ENCODE results near the gene RAB17.
A peak's percentile ranks its signal among the peaks of the same experiment; 100 is the strongest.
"Not testable (repeated sequence)": the region's sequence is repeated elsewhere in the genome, so short reads cannot be mapped to it uniquely, and the experiment has no call there.

RAB17 gene

DNA sequence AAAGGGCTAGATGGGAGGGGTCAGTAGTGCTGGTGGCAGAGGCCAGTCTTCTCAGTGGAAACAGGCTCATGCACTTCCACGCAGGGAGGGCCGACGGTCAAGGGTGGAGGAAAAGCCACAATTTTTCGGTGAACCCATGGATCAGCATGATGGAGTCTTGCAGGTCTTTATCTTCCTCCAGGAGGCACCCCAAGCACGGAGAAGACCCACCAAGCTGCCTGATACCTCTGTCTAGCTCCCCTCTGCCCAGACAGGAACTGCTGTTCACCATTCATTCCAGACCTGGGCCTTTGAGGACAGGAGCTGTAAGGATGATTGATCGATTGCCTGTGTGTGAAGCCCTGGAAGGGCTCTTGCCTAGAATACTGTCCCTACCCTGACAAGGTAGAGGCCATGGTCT lies 34.0 kb upstream of the RAB17 start:
- no peak for DNase-seq (ENCODE audit: low read depth)

DNA sequence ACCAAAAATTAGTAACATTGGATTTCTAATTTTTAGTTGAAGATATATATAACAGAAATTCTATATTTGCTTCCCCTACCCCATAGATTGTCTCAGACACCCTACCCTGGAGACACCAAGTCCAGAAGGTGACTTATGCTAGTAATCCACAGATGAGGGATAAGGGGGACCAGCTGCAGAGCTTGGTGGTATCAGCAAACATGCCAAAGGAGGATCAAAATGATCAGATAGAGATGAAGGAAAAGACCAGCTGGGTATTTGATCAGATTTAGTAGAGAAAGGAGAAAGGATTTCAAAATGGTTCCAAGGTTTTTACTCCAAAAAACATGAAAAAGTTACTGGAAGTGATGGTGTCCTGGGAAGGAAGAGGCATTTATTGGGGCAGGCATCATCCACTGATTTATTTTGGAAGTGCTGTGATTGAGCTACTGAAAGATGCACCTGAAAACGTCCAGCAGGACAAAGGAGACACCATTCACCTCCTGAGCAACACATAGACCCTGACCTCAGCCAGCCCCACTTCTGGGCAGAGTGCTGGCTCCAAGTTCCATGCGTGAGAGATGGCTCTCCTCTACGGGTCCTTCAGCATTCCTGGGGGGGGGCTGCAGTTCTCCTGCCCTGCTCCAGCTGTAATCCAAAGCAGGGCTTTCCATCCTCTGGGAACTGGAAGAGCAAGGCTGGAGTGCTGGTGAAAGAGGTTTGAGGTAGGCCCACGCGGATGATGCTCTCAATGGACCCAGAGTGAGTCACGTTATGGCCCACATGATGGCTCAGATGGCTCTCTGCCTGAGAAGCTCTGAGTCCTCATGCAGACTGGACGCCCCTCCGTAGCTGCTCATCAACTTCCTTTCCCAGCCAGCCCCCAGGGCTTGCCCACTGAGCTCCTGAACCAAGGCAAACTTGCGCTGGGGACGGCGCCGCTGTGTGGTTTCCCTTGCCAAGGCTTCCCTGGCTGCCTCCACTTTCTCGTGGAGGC lies 33.2 kb upstream of the RAB17 start:
- DNase-seq (ENCODE audit: low read depth): no peak

DNA sequence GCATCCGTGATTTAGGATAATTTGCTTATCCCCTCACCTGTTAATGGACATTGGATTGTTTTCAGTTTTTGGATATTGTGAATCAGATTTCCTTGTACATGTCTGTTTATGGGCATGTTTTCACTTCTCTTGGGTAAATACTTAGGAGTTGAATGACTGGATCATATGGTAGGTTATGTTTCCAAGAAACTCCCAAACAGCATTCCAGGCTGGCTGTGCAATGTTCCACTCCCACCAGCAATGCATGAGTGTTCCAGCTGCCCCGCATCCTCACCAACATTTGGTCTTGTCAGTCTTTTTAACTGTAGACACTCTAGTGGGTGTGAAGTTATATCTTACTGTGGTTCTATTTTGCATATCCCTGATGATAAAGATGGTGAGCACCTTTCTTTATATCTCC lies 27.9 kb upstream of the RAB17 start:
- DNase-seq (ENCODE audit: low read depth): no peak

GRCh38 chr2:237617587-237617982 lies 27.1 kb upstream of the RAB17 start:
- DNase-seq (ENCODE audit: low read depth): no peak

DNA sequence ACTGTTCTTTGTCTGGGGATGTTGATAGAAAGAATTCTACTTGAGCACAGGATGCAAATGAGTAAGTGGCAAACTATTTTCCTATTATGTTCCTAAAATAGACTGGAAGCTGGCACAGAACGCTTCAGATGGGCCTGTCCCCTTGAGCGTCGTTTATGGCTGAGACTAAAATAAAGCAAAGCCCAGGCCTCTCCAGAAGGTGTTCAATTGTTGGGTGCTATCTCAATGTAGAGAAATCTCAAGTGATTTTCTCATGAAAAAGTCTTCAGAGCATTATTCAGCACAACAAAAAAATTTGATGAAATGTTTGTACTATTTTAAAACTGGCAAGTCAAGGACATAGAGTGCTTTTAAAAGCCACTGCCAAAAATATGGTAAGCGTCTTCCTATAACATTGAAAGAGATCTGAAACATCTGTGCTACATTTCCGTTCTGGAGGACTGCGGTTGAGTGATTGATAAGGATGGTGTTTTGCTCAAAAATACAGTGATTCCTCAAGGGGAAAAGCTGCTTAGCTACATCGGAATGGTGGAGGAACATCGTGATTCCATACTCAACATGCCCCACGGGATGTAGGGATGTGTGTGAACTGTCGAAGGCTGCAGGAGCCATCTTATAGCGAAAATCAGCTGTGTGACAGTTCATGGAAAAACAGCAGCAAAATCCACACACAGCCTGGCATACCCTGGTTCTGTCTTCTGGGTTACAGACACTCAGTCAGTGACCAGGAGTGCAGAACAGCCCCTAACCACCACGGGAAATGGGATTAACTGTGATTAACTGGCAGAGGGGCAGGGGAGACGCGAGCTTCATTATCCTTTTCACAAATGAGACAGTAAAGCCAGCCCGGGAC lies 26.4 kb upstream of the RAB17 start:
- peak; percentile 61 for DNase-seq (ENCODE audit: low read depth)

DNA sequence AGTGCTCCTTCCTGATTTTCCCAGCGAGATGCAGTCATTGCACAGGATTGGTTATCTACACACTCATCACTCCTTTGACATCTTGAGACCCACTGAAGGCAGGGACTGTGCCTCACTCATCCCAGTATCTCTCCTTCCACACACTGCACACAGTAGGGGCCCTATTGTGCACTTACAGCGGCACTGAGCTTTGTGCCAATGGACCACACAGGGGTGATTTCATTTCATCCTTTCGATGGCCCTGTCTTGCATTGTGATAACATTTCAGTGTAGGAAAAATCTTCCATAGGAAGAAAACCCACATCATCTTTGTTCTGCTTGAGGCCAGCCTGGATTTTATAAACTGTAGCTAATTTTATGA lies 25.8 kb upstream of the RAB17 start:
- no peak for DNase-seq (ENCODE audit: low read depth)

DNA sequence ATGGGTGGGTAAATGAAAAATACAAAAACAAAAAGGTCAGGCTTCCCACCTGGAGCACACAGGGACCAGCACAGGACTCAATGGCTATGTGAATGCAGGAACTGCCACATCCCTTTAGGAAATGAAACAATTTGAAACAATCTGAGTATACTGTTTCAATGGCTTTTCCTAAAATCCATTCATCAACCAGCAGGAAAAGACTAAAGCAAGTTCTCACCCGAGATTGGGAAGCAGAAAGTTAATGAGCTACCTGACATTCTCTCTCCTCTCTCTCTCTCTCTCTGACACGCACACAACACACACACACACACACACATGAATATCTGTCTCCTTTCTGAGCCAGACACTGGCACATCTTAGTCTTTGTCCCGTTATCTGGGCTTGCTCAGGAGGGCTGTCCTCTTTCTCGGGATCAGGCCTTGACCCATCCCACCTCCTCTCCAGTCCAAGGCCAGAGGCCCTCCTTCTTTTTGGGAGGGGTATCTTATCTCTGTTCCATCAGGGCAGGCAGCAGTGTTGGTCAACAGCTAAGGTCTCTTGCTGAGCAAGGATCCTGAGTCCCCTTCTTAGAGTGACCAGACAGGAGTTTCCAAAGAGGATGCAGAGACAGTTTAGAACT lies 25.2 kb upstream of the RAB17 start:
- DNase-seq (ENCODE audit: low read depth): no peak

DNA sequence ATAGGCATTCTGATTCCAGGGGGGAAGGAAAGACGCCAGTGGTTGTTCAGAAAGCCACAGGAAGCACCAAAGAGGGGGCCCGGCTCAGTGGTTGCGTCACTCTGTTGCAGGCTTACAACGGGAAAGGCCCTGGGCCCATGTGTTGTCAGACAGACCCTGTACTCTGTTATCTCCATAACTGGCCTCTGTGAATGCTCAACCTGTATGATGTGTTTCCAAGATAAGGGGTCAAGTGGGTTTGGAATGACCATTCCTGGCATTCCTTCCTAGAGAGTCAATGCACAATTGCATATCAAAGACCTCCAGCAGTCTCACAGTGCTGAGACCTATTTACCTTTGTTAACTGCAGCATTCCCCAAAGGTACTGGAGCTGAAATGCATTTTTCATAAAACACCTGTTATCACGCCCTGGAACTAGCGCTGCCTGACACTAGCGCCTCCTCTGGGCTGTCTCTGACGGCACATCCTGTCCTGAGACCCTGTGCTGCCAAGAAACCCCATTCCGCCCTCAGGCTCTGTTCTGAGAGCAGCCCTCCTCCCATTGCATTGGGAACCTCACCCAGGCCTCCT lies 23.7 kb upstream of the RAB17 start:
- DNase-seq (ENCODE audit: low read depth): peak; percentile 25

DNA sequence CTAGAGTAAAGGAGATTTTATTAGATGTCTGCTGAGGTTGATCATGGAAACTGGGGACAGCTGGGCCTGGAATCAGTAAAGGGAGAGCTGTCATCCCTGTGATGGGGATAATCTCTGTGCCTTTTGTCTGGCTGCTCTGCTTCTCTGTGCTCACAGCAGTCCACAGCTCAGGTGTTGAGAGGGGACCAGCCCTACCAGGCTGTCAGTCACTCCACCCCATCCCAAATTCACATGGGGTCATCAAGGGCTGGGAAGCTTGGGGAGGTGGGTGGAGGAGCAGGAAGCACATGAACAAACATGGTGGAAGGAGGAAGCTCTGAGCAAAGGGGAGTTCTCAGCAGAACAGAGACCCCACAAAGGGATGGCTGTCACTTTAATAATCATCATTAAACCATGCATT lies 23.1 kb upstream of the RAB17 start:
- DNase-seq (ENCODE audit: low read depth): no peak

GRCh38 chr2:237612527-237613357 lies 22.2 kb upstream of the RAB17 start:
- no peak for DNase-seq (ENCODE audit: low read depth)

GRCh38 chr2:237606522-237606921 lies 16.0 kb upstream of the RAB17 start:
- not testable (repeated sequence) for DNase-seq (ENCODE audit: low read depth)

DNA sequence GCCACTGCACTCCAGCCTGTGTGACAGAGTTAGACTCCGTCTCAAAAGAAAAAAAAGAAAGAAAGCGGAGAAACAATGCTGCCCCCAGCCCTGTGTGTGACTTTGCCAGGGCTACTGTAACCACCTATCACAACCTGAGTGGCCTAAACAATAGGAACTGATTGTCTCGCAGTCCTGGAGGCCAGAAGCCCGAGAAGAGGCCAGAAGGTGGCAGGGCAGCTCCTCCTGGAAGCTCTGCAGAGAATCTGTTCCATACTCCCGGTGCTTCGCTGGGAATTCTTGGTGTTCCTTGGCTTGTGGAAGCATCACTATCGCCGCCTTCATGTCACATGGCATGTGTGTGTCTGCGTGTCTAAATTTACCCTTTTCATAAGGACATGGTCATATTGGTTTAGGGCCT lies 14.4 kb upstream of the RAB17 start:
- peak; percentile 53 for DNase-seq (ENCODE audit: low read depth)

DNA sequence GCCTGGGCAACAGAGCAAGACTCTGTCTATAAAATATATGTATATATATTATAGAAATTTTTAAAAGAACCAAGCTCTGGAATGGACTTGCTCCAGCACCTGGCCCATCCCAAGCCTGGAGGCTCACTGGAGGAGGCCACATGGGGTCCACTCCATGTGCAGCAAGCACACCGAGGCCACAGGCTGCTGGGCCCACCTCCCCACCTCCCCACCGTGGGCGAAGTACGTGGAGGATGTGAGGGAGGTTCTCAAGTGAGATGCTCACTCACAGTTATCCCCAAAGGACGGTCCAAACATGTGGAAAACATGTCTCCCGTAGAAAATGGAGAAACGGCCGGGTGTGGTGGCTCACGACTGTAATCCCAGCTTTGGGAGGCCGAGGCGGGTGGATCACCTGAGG lies 13.9 kb upstream of the RAB17 start:
- DNase-seq (ENCODE audit: low read depth): no peak

DNA sequence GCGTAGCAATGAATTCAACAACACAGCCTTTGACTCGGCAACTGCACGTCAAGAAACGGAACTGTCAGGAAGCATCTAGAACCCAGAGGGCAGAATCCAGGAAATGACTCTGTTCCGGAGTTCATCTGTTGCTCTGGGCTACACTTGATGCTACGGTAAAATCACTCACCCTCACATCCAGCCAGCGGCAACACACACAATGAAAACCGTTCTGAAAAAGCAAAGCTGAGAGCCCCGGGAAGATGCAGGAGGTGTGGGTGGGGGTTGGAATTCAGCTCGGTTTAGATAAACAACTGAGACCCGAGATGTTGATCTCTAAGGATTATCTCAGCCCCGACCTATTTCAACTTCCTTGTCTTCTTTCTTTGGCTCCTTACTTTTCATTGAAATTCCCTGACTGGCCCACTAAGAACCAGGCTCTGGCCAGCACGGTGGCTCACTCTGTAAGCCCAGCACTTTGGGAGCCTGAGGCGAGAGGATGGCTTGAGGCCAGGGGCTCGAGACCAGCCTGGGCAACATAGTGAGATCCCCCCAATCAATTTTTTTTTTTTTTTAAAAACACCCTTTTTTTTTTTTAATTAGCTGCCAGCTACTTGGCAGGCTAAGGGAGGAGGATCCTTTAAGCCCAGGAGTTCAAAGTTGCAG lies 13.3 kb upstream of the RAB17 start:
- DNase-seq (ENCODE audit: low read depth): peak; percentile 89

GRCh38 chr2:237603049-237603717 lies 12.6 kb upstream of the RAB17 start:
- no peak for DNase-seq (ENCODE audit: low read depth)

DNA sequence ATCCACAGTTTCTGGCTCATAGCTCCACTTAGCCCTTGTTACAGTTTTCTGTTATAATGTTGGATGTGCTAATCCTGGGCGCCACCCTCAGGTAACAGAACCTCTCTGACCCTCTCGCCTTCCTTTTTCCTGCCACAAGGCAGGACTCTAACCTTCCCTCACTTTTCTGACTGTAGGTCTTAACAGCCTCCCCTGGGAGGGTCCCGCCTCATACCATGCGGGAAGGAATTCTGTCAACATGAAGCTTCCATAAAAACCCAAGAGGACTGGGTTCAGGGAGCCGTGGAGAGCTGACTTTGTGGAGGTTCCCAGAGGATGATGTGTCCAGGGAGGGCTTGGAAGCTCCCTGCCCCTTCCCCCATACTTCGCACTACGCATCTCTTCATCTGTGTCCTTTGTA lies 11.9 kb upstream of the RAB17 start:
- no peak for DNase-seq (ENCODE audit: low read depth)

DNA sequence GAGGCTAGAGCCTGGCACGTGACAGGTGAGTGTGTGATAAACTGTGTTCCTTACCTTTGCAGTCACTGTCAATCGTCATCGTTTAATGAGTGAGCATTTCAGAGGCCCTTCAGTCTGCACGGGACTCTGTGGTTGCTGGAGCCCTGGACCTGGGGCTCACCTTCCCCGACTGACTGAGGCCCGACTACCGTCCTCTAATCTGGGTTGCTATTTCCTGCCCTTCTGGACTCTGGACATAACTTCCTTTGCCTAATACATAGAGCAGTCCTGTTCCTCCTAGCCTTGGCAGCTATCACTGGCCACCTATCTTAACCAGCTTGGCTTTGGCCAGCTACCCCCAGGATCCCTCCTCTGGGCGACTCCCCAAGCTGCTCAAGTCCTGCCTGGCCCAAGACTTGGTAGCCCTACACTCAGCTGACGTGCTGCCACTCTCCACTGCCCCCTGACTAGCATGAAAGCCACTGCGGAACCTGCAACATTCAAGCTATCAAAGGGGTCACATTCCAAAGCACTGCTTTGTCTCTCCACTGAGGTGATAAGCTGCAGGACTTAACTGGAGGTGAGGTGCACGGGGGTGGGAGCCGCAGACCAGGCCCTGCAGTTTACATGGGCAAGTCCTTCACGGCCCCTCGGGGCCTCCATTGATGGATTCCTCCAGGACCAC lies 11.1 kb upstream of the RAB17 start:
- DNase-seq (ENCODE audit: low read depth): no peak

GRCh38 chr2:237600205-237600846 lies 9.8 kb upstream of the RAB17 start:
- peak; percentile 57 for DNase-seq (ENCODE audit: low read depth)

- DNase-seq (ENCODE audit: low read depth): no peak
Observed at GRCh38 chr2:237599465-237600110, 9.1 kb upstream of the RAB17 start.
